Upper lobe of right lung (tissue), 1 donor: ENCODE measurements around the gene PNO1. TPM values are rescaled to one million over a fixed set of nuclear protein-coding genes. Genes with fewer than 3 reads are reported as not detected.

ENCODE experiments used
- ATAC-seq: fragments of 200-7000 bp; cut with Tn5 transposase; one replicate; pipeline ENCODE4 v1.9.1; 2020; ENCODE audit warnings: mild to moderate bottlenecking, moderate library complexity
- DNase-seq: peaks from one replicate; pipeline ENCODE4 v3.0.0-alpha.2; 2020
- H3K27ac ChIP-seq: fragments of 200-600 bp; one replicate; pipeline ENCODE4 v1.8.0; 2022
- H3K27me3 ChIP-seq: fragments of 200-600 bp; one replicate; pipeline ENCODE4 v1.8.0; 2022; ENCODE audit warnings: mild to moderate bottlenecking
- H3K36me3 ChIP-seq: fragments of 200-600 bp; one replicate; pipeline ENCODE4 v1.8.0; 2022
- H3K4me1 ChIP-seq: fragments of 200-600 bp; one replicate; pipeline ENCODE4 v1.8.0; 2022
- H3K4me3 ChIP-seq: fragments of 200-600 bp; one replicate; pipeline ENCODE4 v1.8.0; 2022; ENCODE audit warnings: mild to moderate bottlenecking
- H3K9me3 ChIP-seq: fragments of 200-600 bp; one replicate; pipeline ENCODE4 v1.8.0; 2022
- intact Hi-C: fragments of 100-400 bp; cut with DNase I; formaldehyde crosslinking; loops from one replicate; pipeline ENCODE4 v1.11.0; 2022
- total RNA-seq: library from RNA; stranded (reverse); fragmentation: NEBNext Ultra II Directional; extraction: Animal tissue kit (Norgen Biotek cat#: 25700); gene quantifications from one replicate; pipeline ENCODE4 v1.2.1, GENCODE V29; 2021
- TF ChIP-seq, protein P1 (sequence below): fragments of 200-600 bp; IDR thresholded peaks from one replicate; pipeline ENCODE4 v1.8.0; 2022; ENCODE audit warnings: antibody characterized with exemption
- donor health status: DM: no; HTN: yes; CAD: no; lungs with severe emphysema.

Gene PNO1
- total RNA-seq, 1 donor from 2014 or later: 12.0 TPM

DNA sequence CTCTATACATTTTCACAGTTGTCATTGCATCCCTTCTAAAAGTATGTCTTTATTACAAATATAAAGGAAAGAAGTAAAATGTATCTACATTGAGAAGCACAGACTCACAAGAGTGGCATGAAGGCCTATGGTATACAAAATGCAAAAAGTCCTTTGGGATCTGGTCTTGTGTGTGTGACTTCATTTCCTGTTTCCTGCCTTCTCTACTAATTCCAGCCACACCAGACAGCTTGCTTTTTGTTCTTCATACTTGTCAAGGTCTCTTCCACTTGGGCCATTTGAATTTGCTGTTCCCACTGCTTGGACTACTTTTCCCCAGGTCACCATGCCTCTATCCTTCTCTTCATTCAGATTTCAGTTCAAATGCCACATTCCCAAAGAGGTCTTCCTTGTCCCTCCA lies 6.7 kb upstream of the PNO1 start:
- H3K27me3 ChIP-seq: no peaks in the 10 kb centered on the region
- intact Hi-C loops: no loop called here
- H3K4me1 ChIP-seq: peaks cover 11% of the 10 kb centered on the region
- no peaks in the 10 kb centered on the region for H3K9me3 ChIP-seq
- no peak overlapping the region for H3K27ac ChIP-seq
- peaks cover 4% of the 10 kb centered on the region for H3K36me3 ChIP-seq
- TF ChIP-seq, protein P1, sequence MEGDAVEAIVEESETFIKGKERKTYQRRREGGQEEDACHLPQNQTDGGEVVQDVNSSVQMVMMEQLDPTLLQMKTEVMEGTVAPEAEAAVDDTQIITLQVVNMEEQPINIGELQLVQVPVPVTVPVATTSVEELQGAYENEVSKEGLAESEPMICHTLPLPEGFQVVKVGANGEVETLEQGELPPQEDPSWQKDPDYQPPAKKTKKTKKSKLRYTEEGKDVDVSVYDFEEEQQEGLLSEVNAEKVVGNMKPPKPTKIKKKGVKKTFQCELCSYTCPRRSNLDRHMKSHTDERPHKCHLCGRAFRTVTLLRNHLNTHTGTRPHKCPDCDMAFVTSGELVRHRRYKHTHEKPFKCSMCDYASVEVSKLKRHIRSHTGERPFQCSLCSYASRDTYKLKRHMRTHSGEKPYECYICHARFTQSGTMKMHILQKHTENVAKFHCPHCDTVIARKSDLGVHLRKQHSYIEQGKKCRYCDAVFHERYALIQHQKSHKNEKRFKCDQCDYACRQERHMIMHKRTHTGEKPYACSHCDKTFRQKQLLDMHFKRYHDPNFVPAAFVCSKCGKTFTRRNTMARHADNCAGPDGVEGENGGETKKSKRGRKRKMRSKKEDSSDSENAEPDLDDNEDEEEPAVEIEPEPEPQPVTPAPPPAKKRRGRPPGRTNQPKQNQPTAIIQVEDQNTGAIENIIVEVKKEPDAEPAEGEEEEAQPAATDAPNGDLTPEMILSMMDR: no peak
- ATAC-seq (no peak), DNase-seq (no peak)
- H3K4me3 ChIP-seq: no peak overlapping the region

DNA sequence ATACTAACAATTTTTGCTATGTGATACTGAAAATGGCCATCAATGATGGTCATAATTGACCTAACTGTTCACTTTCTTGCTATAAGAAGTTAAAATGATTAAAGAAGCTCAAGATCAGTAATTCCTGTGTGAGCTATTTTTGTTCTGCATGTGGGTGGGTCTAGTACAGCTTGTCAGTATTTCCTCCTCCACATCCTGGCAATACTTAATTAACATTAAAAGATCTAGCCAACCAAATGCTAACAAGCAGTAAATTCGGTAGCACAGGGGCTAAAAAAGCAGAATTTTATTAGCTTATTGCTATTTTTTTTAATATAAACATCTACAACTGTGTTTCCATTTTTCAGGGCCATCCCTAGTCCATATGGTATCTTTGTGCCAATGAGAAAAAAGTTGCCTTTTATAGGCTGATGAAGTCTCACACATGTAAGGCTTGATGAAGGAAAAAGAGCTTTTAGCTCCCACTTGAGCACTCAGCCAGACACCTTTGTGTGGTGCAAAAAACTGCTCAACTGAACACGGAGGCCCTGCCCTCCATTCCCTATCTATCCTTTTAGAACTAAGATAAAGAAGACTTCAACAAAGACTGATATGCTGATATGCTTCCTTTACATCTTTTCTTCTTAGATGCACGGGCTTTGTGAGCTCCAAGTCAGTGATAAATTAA lies 4.9 kb upstream of the PNO1 start:
- Histone ChIP-seq H3K27me3 (no peaks in the 10 kb centered on the region), H3K9me3 (no peaks in the 10 kb centered on the region), H3K27ac (no peak overlapping the region), H3K4me3 (no peak overlapping the region), H3K4me1 (peaks cover 18% of the 10 kb centered on the region), H3K36me3 (no peaks in the 10 kb centered on the region)
- DNase-seq: no peak
- no peak for ATAC-seq
- intact Hi-C loops: no loop called here
- TF ChIP-seq, protein P1: no peak

DNA sequence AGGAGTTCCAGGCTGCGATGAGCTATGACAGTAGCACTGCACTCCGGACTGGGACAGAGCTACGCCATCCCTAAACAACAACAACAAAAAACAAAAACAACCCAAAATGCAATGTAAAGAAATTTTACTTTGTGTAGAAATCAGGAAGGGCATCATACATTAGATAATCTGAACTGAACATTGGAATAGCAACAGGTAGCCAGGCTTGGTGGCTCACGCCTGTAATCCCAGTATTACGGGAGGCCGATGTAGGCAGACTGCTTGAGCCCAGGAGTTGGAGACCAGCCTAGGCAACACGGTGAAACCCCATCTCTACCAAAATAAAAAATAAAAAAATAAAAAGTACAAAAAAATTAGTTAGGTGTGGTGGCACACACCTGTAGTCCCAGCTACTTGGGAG lies 2.1 kb upstream of the PNO1 start:
- DNase-seq (no peak), ATAC-seq (no peak)
- TF ChIP-seq, protein P1: no peak
- intact Hi-C loops: no loop called here
- Histone ChIP-seq H3K27me3 (no peaks in the 10 kb centered on the region), H3K4me3 (no peak overlapping the region), H3K9me3 (no peaks in the 10 kb centered on the region), H3K36me3 (peaks cover 6% of the 10 kb centered on the region), H3K4me1 (peaks cover 30% of the 10 kb centered on the region), H3K27ac (no peak overlapping the region)

DNA sequence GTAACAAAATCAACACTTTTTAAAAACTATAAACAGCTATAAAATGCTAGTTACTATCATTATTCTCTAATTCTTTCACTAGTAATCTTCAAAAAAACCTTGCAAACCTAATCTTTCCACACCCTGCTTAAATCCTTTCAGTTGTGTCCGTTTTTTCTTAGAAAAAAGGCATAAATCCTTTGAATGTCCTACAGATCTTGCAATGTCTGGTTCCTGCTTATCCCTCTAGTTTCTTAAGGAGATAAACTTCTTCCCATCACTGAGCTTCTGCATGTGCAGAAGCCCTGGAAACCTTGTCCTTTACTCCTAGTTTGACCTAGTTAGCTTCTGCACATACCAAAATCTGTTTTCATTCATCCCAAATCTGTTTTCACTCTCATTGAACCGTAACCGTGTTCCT lies 1.3 kb upstream of the PNO1 start:
- Histone ChIP-seq H3K9me3 (no peaks in the 10 kb centered on the region), H3K27ac (peak overlapping the region; percentile 92), H3K4me3 (peak overlapping the region; percentile 93), H3K27me3 (no peaks in the 10 kb centered on the region), H3K36me3 (peaks cover 14% of the 10 kb centered on the region), H3K4me1 (peaks cover 30% of the 10 kb centered on the region)
- ATAC-seq (no peak), DNase-seq (no peak)
- intact Hi-C loops: no loop called here
- TF ChIP-seq, protein P1: no peak

DNA sequence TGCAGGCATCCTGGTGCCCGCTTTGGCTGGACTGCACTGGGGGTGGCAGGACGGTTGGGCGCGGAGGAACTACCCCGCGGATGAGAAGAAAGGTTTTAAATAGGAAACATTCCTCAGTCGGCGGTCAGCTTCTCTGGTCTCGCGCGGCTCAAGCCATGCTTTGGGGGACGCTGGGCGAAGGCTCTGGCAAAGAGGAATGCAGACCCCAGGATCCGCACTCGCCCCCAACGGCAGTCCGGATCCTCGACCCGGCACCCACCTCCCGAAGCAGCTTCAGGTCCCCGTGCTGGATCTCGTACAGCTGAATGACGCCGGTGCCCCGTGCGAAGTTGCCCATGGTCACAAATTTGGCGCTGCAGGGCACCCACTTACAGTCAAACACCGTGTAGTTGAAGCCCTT lies 686 bp upstream of the PNO1 start:
- H3K27me3 ChIP-seq: no peaks in the 10 kb centered on the region
- H3K9me3 ChIP-seq: no peaks in the 10 kb centered on the region
- H3K36me3 ChIP-seq: peaks cover 20% of the 10 kb centered on the region
- peak; percentile 50 for ATAC-seq
- H3K4me3 ChIP-seq: peak overlapping the region; percentile 93
- DNase-seq: peak; percentile 81
- H3K27ac ChIP-seq: peak overlapping the region; percentile 92
- peaks cover 30% of the 10 kb centered on the region for H3K4me1 ChIP-seq
- intact Hi-C loops: no loop called here
- TF ChIP-seq, protein P1: no peak

DNA sequence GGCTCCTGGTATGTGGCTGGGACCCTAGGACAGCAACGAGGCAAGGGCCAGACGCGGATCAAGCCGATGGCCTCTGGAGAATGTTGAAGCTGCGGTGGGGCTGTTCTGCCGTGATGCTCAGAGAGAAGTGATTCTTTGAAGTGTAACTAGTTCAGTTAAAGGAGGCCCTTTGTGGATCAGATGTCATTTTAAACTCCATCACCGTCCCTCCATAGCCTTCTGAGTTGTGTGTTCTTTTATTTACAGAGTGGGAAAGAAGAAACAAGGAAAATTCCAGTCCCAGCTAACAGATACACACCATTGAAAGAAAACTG lies 403 bp downstream of the PNO1 start:
- no peak for DNase-seq
- peak overlapping the region; percentile 92 for H3K27ac ChIP-seq
- intact Hi-C loops: no loop called here
- H3K27me3 ChIP-seq: no peaks in the 10 kb centered on the region
- TF ChIP-seq, protein P1: no peak
- no peaks in the 10 kb centered on the region for H3K9me3 ChIP-seq
- peaks cover 22% of the 10 kb centered on the region for H3K4me1 ChIP-seq
- H3K36me3 ChIP-seq: peaks cover 31% of the 10 kb centered on the region
- ATAC-seq: no peak
- H3K4me3 ChIP-seq: peak overlapping the region; percentile 93
